Osteocyte (in vitro differentiated cells): ENCODE results near the gene PCNX3. TPM values are rescaled to one million over a fixed set of nuclear protein-coding genes. Genes with fewer than 3 reads are reported as not detected.
A peak's percentile ranks its signal among the peaks of the same experiment; 100 is the strongest.

Experiments
- DNase-seq: peaks from one replicate; pipeline ENCODE4 v3.0.0; 2021; ENCODE audit warnings: mixed read lengths; ENCODE audit not compliant: unreplicated experiment; ENCODE audit errors: extremely low spot score
- H3K27ac Mint-ChIP-seq: one replicate; pipeline ENCODE4 v1.8.0; 2021; ENCODE audit warnings: mild to moderate bottlenecking, mixed read lengths; ENCODE audit not compliant: unreplicated experiment
- H3K27me3 Mint-ChIP-seq: one replicate; pipeline ENCODE4 v1.8.0; 2021; ENCODE audit warnings: mixed read lengths; ENCODE audit not compliant: unreplicated experiment
- H3K36me3 Mint-ChIP-seq: one replicate; pipeline ENCODE4 v1.8.0; 2021; ENCODE audit warnings: mixed read lengths; ENCODE audit not compliant: unreplicated experiment
- H3K4me1 Mint-ChIP-seq: one replicate; pipeline ENCODE4 v1.8.0; 2021; ENCODE audit warnings: mixed read lengths; ENCODE audit not compliant: unreplicated experiment
- H3K4me3 Mint-ChIP-seq: one replicate; pipeline ENCODE4 v1.8.0; 2021; ENCODE audit warnings: mild to moderate bottlenecking, moderate library complexity, mixed read lengths; ENCODE audit not compliant: unreplicated experiment
- H3K9me3 Mint-ChIP-seq: one replicate; pipeline ENCODE4 v1.8.0; 2021; ENCODE audit warnings: mixed read lengths; ENCODE audit not compliant: unreplicated experiment
- total RNA-seq: library from RNA; stranded (reverse); gene quantifications from 2 replicates; pipeline ENCODE4 v1.2.1, GENCODE V29; 2021
- TF ChIP-seq, protein P1 (sequence below): fragments of 200-600 bp; sonication (generic); IDR thresholded peaks from 2 replicates; pipeline ENCODE4 v1.5.0; 2021; ENCODE audit warnings: antibody characterized with exemption, mild to moderate bottlenecking, moderate library complexity

The PCNX3 gene
- total RNA-seq, 1 donor from 2014 or later = 49.8 TPM

DNA sequence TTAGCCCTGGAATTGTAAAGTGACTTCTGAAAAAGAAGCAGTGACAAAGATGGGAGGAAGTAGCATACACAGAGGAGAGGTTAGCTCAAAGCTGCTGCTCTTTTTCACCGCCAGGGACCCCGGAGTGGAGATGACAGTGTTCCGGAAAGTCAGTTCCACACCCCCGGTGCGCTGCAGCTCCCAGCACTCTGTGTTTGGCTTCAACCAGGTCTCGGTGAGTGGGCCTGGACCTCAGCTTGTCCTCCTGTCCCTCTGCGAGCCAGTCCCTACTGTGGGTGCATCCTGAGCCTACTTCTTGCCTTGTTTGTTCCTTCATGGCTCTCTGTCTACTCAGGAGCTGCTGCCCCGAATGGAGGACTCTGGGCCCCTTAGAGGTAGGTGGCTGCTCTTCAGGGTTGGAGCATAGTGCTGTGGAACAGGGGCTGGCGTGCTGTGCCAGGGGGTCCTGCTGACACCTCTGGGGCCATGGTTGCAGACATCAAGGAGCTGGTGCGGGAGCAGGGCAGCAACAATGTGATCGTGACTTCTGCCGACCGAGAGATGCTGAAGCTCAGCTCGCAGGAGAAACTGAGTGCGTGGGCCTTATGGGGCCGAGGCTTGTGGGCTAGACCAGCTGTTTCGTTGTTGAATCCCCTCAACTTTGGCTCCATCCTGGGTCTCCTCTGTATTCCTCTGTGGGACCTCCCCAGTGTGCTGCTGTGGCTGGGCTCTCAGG lies 1.7 kb downstream of the PCNX3 start:
- Mint-ChIP-seq H3K4me1 (peaks cover 15% of the 10 kb centered on the region), H3K27me3 (no peaks in the 10 kb centered on the region), H3K27ac (peak overlapping the region; percentile 75), H3K9me3 (no peaks in the 10 kb centered on the region), H3K4me3 (peak overlapping the region; percentile 84), H3K36me3 (peaks cover 18% of the 10 kb centered on the region)
- DNase-seq = no peak
- TF ChIP-seq, protein P1, sequence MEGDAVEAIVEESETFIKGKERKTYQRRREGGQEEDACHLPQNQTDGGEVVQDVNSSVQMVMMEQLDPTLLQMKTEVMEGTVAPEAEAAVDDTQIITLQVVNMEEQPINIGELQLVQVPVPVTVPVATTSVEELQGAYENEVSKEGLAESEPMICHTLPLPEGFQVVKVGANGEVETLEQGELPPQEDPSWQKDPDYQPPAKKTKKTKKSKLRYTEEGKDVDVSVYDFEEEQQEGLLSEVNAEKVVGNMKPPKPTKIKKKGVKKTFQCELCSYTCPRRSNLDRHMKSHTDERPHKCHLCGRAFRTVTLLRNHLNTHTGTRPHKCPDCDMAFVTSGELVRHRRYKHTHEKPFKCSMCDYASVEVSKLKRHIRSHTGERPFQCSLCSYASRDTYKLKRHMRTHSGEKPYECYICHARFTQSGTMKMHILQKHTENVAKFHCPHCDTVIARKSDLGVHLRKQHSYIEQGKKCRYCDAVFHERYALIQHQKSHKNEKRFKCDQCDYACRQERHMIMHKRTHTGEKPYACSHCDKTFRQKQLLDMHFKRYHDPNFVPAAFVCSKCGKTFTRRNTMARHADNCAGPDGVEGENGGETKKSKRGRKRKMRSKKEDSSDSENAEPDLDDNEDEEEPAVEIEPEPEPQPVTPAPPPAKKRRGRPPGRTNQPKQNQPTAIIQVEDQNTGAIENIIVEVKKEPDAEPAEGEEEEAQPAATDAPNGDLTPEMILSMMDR = no peak

DNA sequence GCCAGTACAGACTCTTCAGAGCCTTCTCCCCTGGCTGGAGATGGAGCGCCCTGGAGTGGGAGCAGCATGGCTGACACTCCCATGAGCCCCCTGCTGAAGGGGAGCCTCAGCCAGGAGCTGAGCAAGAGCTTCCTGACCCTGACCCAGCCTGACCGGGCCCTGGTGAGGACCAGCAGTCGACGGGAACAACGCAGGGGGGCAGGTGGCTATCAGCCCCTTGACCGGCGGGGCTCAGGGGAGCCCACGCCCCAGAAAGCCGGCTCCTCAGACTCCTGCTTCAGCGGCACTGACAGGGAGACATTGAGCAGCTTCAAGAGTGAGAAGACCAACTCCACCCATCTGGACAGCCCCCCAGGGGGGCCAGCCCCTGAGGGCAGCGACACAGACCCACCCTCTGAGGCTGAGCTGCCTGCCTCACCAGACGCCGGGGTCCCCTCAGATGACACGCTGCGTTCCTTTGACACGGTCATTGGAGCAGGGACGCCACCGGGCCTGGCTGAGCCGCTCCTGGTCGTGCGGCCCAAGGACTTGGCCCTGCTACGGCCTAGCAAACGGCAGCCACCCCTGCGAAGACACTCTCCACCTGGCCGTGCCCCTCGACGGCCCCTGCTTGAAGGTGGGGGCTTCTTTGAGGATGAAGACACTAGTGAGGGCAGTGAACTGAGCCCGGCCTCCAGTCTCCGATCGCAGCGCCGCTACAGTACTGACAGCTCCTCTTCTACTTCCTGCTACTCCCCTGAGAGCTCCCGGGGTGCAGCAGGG lies 2.6 kb downstream of the PCNX3 start:
- TF ChIP-seq, protein P1 = no peak
- Mint-ChIP-seq H3K27ac (no peak overlapping the region), H3K9me3 (no peaks in the 10 kb centered on the region), H3K4me1 (peaks cover 10% of the 10 kb centered on the region), H3K4me3 (no peak overlapping the region), H3K27me3 (no peaks in the 10 kb centered on the region), H3K36me3 (peaks cover 20% of the 10 kb centered on the region)
- no peak for DNase-seq

DNA sequence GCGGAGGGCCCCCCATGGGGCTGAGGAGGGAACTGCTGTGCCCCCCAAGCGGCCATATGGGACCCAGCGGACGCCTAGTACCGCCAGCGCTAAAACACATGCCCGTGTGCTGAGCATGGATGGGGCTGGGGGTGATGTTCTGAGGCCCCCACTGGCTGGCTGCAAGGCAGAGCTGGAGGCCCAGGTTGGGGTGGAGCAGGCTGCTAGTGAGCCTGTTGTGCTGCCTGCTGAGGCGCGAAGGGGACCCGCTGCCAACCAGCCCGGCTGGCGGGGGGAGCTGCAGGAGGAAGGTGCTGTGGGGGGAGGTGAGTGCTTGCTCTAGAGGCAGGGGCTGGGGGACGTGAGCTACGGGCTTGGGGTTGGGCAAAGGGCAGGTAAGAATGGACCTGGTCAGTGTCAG lies 3.2 kb downstream of the PCNX3 start:
- Mint-ChIP-seq H3K4me1 (peaks cover 8% of the 10 kb centered on the region), H3K27me3 (no peaks in the 10 kb centered on the region), H3K4me3 (no peak overlapping the region), H3K27ac (no peak overlapping the region), H3K36me3 (peaks cover 20% of the 10 kb centered on the region), H3K9me3 (no peaks in the 10 kb centered on the region)
- DNase-seq = no peak
- TF ChIP-seq, protein P1 = no peak

DNA sequence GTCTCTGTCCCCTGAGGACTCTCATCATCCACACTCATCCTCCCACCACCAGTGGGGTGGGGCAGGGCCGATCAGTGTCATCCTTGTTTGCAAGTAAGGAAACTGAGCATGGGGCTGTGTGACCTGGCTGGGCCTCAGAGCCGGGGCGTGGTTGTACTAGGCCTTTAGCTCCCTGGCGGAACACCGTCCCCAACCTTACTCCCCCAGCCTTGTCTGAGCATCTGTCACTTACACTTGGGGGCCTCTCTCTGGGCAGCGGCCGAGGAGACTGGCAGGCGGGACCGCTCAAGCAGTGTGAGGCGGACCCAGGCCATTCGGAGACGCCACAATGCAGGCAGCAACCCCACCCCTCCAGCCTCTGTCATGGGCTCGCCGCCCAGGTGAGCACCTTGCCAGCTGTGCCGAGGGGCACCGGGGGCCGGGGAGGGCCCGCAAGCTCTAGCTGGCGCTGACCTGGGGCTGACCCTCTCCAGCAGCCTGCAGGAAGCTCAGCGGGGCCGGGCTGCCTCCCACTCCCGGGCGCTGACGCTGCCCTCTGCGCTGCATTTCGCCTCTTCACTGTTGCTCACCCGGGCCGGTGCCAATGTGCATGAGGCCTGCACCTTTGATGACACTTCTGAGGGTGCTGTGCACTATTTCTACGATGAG lies 3.8 kb downstream of the PCNX3 start:
- H3K27me3 Mint-ChIP-seq = no peaks in the 10 kb centered on the region
- peaks cover 8% of the 10 kb centered on the region for H3K4me1 Mint-ChIP-seq
- no peak overlapping the region for H3K4me3 Mint-ChIP-seq
- no peaks in the 10 kb centered on the region for H3K9me3 Mint-ChIP-seq
- TF ChIP-seq, protein P1 = no peak
- no peak overlapping the region for H3K27ac Mint-ChIP-seq
- H3K36me3 Mint-ChIP-seq = peaks cover 23% of the 10 kb centered on the region
- no peak for DNase-seq

DNA sequence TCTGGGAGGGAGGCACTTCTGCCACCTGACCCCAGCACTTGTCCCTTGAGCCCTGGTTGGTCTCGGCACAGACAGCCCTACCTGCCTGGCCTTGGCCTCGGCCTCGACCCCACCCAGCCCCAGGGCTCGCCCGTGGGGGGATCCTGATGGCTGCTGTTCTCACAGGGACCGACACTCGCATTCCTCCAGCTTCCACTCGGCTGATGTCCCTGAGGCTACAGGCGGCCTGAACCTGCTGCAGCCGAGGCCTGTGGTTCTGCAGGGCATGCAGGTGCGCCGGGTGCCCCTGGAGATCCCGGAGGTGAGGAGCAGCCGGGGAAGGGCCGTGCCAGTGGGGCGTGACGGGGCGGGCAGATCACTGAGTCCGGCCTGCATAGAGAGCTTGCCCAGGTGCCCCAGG lies 5.1 kb downstream of the PCNX3 start:
- TF ChIP-seq, protein P1 = no peak
- Mint-ChIP-seq H3K27me3 (no peaks in the 10 kb centered on the region), H3K4me1 (peaks cover 8% of the 10 kb centered on the region), H3K9me3 (no peaks in the 10 kb centered on the region), H3K27ac (no peak overlapping the region), H3K36me3 (peaks cover 24% of the 10 kb centered on the region), H3K4me3 (no peak overlapping the region)
- DNase-seq = no peak
